OCI-LY1 (cell line): ENCODE measurements around the gene RAI14.

Experiments
- H2AFZ ChIP-seq: fragments of 200-600 bp; sonication (generic), shearing (Covaris generic); 2 replicates; pipeline ENCODE4 v1.6.0; 2014; ENCODE audit warnings: antibody characterized with exemption, mild to moderate bottlenecking, low read length
- H3F3A ChIP-seq: fragments of 200-600 bp; sonication (generic), shearing (Covaris generic); 2 replicates; pipeline ENCODE4 v1.6.0; 2014; ENCODE audit warnings: mild to moderate bottlenecking, antibody characterized with exemption, low read length, moderate library complexity; ENCODE audit not compliant: insufficient read depth
- H3K27ac ChIP-seq: fragments of 200-600 bp; sonication (generic); 2 replicates; pipeline ENCODE4 v1.5.1; 2014; ENCODE audit warnings: low read length, mixed run types, mild to moderate bottlenecking, low read depth; ENCODE audit not compliant: poor library complexity, severe bottlenecking
- H3K27me3 ChIP-seq: fragments of 200-600 bp; sonication (generic); 2 replicates; pipeline ENCODE4 v1.6.0; 2014; ENCODE audit warnings: antibody characterized with exemption, mild to moderate bottlenecking, low read length, moderate library complexity; ENCODE audit not compliant: insufficient read depth
- H3K36me3 ChIP-seq: fragments of 200-600 bp; sonication (generic); 2 replicates; pipeline ENCODE4 v1.6.1; 2014; ENCODE audit warnings: mild to moderate bottlenecking, antibody characterized with exemption, low read length, moderate library complexity, mixed read lengths; ENCODE audit not compliant: insufficient read depth
- H3K4me1 ChIP-seq: fragments of 200-600 bp; sonication (generic); 2 replicates; pipeline ENCODE4 v1.5.1; 2014; ENCODE audit warnings: mild to moderate bottlenecking, low read length, moderate library complexity; ENCODE audit not compliant: insufficient read depth, severe bottlenecking
- H3K4me2 ChIP-seq: fragments of 200-600 bp; sonication (generic), shearing (Covaris generic); 2 replicates; pipeline ENCODE4 v1.6.1; 2014; ENCODE audit warnings: low read length
- H3K4me3 ChIP-seq: fragments of 200-600 bp; sonication (generic); 2 replicates; pipeline ENCODE4 v1.5.1; 2014; ENCODE audit warnings: low read length, low read depth, mild to moderate bottlenecking, mixed read lengths; ENCODE audit not compliant: poor library complexity, severe bottlenecking
- H3K79me2 ChIP-seq: fragments of 200-600 bp; shearing (Covaris generic); 2 replicates; pipeline ENCODE4 v1.6.1; 2016; ENCODE audit warnings: mixed run types, low read length, mixed read lengths; ENCODE audit not compliant: insufficient read depth
- H3K9ac ChIP-seq: fragments of 200-600 bp; sonication (generic), shearing (Covaris generic); 2 replicates; pipeline ENCODE4 v1.6.1; 2014; ENCODE audit warnings: mild to moderate bottlenecking, low read length, mixed read lengths
- H3K9me2 ChIP-seq: fragments of 200-600 bp; sonication (generic), shearing (Covaris generic); 2 replicates; pipeline ENCODE4 v1.6.1; 2014; ENCODE audit warnings: low read depth, mild to moderate bottlenecking, low read length, mixed read lengths
- H3K9me3 ChIP-seq: fragments of 200-600 bp; shearing (Covaris generic); 2 replicates; pipeline ENCODE4 v1.6.1; 2014; ENCODE audit warnings: low read length, mixed read lengths
- H4K20me1 ChIP-seq: fragments of 200-600 bp; sonication (generic), shearing (Covaris generic); 2 replicates; pipeline ENCODE4 v1.6.0; 2016; ENCODE audit warnings: mild to moderate bottlenecking, low read length; ENCODE audit not compliant: insufficient read depth
- EZH2 ChIP-seq: fragments of 200-600 bp; sonication (generic), shearing (Covaris generic); IDR thresholded peaks from 2 replicates; pipeline ENCODE4 v1.8.0; 2017; ENCODE audit warnings: borderline replicate concordance, mixed run types, mild to moderate bottlenecking, antibody characterized with exemption, low read length, moderate library complexity, mixed read lengths
- TF ChIP-seq, protein P1 (sequence below): fragments of 200-600 bp; sonication (generic), shearing (Covaris generic); IDR thresholded peaks from 2 replicates; pipeline ENCODE4 v1.5.1; 2017; ENCODE audit warnings: mild to moderate bottlenecking, antibody characterized with exemption, low read length, moderate library complexity, mixed read lengths

RAI14 gene

DNA sequence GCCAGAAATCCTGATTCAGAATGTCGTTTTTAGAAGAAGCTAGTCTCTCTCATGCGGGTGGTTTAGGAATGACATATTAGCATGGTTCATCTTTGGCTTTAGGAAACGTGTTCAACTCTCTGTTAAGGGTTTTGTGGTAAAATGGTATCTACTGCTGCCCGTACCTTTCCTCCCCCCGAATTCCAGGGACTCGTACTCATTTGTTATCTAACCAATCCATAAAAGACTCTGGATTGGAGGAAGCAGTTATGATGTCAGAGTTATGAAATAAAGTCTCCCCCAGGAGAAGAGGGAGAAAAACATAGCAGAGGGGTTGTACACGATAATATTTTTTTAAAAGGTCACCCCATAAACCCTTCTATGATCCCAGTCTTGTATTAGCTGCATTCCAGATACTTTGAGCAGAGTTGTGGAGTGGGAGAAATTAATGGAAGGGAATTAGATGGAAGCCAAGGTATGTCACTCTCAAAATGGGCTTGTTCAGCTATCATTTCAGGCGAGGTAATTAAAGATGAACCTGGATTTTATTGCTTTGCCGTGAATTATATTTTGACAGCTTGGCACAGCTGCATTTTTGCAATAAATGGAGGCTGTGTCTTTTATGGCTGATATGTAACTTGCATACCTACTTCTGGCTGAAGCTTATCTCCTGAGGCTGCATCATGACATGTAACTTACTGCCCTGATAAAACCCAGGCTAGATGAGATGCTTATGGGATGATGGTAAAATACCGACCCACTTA is 31.3 kb downstream of the RAI14 start:
- H3K27ac ChIP-seq: no peak overlapping the region
- no peak overlapping the region for H3K4me3 ChIP-seq
- no peak for TF ChIP-seq EZH2
- TF ChIP-seq, protein P1, sequence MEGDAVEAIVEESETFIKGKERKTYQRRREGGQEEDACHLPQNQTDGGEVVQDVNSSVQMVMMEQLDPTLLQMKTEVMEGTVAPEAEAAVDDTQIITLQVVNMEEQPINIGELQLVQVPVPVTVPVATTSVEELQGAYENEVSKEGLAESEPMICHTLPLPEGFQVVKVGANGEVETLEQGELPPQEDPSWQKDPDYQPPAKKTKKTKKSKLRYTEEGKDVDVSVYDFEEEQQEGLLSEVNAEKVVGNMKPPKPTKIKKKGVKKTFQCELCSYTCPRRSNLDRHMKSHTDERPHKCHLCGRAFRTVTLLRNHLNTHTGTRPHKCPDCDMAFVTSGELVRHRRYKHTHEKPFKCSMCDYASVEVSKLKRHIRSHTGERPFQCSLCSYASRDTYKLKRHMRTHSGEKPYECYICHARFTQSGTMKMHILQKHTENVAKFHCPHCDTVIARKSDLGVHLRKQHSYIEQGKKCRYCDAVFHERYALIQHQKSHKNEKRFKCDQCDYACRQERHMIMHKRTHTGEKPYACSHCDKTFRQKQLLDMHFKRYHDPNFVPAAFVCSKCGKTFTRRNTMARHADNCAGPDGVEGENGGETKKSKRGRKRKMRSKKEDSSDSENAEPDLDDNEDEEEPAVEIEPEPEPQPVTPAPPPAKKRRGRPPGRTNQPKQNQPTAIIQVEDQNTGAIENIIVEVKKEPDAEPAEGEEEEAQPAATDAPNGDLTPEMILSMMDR: no peak
- no peak overlapping the region for H3K4me2 ChIP-seq
- no peak overlapping the region for H2AFZ ChIP-seq
- no peaks in the 10 kb centered on the region for H3K27me3 ChIP-seq
- no peaks in the 10 kb centered on the region for H3K36me3 ChIP-seq
- H3K9ac ChIP-seq: no peak overlapping the region
- H4K20me1 ChIP-seq: no peaks in the 10 kb centered on the region
- H3K9me2 ChIP-seq: no peaks in the 10 kb centered on the region
- H3K4me1 ChIP-seq: no peaks in the 10 kb centered on the region
- H3K79me2 ChIP-seq: no peaks in the 10 kb centered on the region
- no peaks in the 10 kb centered on the region for H3K9me3 ChIP-seq
- no peaks in the 10 kb centered on the region for H3F3A ChIP-seq

DNA sequence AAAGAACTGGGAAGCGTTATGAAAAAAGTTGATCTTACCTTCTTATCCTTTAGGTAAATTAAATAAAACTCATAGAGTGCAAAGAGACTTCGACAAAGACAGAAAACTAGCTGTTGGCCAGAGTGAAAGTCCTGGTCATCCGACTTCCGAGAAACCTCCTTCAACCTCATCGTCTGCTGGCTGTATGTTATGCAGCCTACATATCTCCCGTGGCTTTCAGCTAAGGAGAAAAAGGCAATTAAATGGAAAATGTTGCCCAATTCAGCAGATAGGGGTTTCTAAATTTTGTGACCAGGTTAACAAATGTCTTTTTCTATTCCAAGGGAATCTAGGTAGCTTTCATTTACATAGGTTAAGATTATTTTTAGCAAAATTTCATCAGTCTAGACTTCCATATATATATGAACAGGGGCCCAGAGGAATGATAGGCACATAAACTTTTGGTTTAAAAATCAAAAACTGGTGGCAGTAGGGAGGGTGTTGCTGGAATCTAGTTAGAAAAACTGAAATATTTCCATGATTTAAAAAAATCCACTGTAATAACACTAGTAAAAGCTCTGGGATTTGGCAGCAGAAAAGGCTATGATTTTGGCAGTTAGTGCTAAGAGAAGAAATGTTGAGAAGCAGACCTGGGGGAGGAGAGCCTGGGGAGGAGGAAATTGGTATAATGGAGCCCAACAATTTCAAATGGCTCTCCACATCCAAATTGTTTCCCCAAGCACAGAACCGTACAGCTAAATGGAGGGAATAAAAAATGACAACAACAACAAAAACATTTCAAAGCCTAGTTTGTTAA is 32.1 kb downstream of the RAI14 start:
- no peaks in the 10 kb centered on the region for H3K4me1 ChIP-seq
- H3K4me2 ChIP-seq: no peak overlapping the region
- no peak overlapping the region for H3K4me3 ChIP-seq
- H3K9me2 ChIP-seq: no peaks in the 10 kb centered on the region
- no peaks in the 10 kb centered on the region for H3K79me2 ChIP-seq
- no peaks in the 10 kb centered on the region for H3F3A ChIP-seq
- no peak overlapping the region for H2AFZ ChIP-seq
- no peaks in the 10 kb centered on the region for H3K9me3 ChIP-seq
- no peaks in the 10 kb centered on the region for H4K20me1 ChIP-seq
- TF ChIP-seq, protein P1: no peak
- no peak for TF ChIP-seq EZH2
- H3K27me3 ChIP-seq: no peaks in the 10 kb centered on the region
- no peak overlapping the region for H3K27ac ChIP-seq
- no peaks in the 10 kb centered on the region for H3K36me3 ChIP-seq
- no peak overlapping the region for H3K9ac ChIP-seq

DNA sequence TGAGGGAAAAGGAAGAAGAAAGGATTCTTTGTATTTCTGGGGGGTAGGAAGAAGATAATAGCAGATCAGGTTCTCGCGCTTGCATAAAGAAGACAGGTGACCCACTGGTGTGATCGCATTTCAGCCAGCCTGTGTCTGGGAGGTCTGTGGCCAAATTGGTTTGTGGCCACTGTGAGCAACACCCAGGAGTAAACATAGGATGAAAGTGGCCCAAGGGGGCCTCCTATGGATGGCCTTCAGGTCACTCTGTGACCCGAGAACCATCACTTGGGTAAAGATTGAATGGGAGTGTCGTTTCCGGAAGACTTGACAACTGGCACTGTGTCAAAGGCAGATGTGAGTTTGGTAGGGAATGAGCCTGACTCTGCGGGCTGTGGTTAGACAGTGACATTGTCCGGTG is 34.2 kb downstream of the RAI14 start:
- H3K79me2 ChIP-seq: no peaks in the 10 kb centered on the region

More for the DNA sequence above, 34.2 kb downstream of the RAI14 start:
- no peak overlapping the region for H2AFZ ChIP-seq
- H4K20me1 ChIP-seq: no peaks in the 10 kb centered on the region
- H3K4me1 ChIP-seq: no peaks in the 10 kb centered on the region
- no peaks in the 10 kb centered on the region for H3K36me3 ChIP-seq
- H3K4me3 ChIP-seq: no peak overlapping the region
- no peaks in the 10 kb centered on the region for H3K27me3 ChIP-seq
- no peaks in the 10 kb centered on the region for H3K9me2 ChIP-seq
- no peaks in the 10 kb centered on the region for H3K9me3 ChIP-seq
- H3F3A ChIP-seq: no peaks in the 10 kb centered on the region
- H3K9ac ChIP-seq: no peak overlapping the region
- no peak overlapping the region for H3K4me2 ChIP-seq
- no peak for TF ChIP-seq EZH2
- TF ChIP-seq, protein P1: no peak
- no peak overlapping the region for H3K27ac ChIP-seq
